Measurements from ENCODE around the gene CD209.

DNA sequence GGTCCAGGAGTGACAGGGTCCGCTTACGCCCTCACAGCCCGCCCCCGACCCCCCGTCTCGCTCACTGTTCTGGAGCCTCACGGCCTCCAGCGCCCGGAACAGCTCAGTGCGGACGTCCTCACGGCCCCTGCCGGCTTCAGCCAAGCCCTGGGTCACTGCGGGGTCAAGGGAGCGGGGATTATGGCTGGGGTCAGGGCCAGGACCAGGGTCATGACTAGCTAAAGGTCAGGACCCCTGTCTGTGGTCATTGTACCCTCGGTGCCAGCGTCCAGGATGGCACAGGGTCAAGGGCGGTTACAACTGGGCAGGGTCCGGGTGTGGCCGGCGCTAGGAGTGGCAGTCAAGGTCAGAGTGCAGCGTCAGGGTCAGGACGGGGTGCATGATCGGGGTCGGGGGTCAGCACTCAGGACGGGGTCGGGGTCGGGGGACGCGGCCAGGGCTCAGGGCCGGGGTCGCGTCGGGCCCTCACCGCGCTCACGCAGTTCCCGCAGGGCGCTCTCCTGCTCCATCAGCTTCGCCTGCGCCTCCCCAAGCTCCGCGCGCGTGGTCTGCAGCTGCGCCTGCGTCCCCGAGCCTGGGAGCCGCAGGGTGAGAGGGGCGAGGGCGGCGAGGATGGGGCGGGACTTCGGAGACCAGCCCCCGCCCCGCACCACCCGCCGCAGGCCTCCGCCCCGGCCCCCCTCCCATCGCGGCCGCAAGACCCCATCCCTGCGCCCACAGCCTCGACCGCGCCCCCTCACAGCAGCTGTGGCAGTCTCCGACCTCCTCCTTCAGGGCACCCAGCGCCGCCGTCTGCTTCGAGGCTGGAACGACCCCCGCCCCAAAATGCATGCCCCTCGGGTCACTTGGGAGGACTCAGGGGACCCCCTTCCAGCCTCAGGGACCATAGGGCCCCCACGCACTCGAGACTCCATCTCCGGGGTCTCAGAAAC, 16.8 kb downstream of the CD209 start:
- no peak for TF ChIP-seq POLR2A (IDR thresholded peaks at IDR 0.05; ENCODE audit: low read length)
- TF ChIP-seq GATA1 (IDR thresholded peaks at IDR 0.05; ENCODE audit: low read depth, low read length), result no peak

All from erythroblast (primary cell).